ENCODE measurements around the gene VRK1.

Gene VRK1

DNA sequence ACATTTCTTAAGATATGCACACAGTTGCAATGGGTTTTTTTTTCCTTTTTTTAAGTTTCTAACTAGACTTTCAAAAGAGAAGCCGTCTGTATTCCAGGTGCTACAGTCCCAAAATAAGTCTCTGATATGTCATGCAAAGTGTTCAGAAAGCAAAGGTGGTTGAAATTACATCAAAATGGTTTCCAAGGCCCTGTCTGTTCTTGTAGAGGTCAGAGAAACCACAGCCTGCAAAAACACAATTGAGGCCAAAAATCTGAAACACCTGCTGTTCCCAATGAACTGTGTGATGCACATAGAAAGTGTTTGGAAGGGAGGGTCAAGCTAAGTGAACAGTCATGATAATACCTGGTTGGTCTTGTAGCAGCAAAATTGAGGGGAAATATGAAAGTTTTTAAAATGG, 91.0 kb downstream of the VRK1 start:
- Histone ChIP-seq H3K4me2 (ENCODE audit: insufficient read depth, low read length) (no peak overlapping the region), H3K4me1 (ENCODE audit: insufficient read depth, low read length) (no peaks in the 10 kb centered on the region), H2AFZ (ENCODE audit: low read depth, low read length) (no peak overlapping the region), H3K27me3 (ENCODE audit: insufficient read depth, low read length, poor library complexity) (no peaks in the 10 kb centered on the region), H3K36me3 (ENCODE audit: insufficient read depth, low read length) (peaks cover 15% of the 10 kb centered on the region; the same call in 1 of the 2 replicates), H3K9me3 (ENCODE audit: insufficient read depth, low read length, severe bottlenecking) (no peaks in the 10 kb centered on the region), H3K9ac (ENCODE audit: low read depth, low read length) (no peak overlapping the region), H3K27ac (ENCODE audit: low read length) (no peak overlapping the region), H4K20me1 (ENCODE audit: insufficient read depth, low read length) (no peaks in the 10 kb centered on the region), H3K79me2 (ENCODE audit: insufficient read depth, low read length) (no peaks in the 10 kb centered on the region), H3K4me3 (ENCODE audit: low read depth in 1 of 2, low read length in 2 of 2) (no peak overlapping the region)
- DNase-seq (no peak), ATAC-seq (ENCODE audit: insufficient read depth, low read depth) (0 out of 3 replicates have a peak, but pooled peaks have one; percentile 22)
- TF ChIP-seq, protein P1, sequence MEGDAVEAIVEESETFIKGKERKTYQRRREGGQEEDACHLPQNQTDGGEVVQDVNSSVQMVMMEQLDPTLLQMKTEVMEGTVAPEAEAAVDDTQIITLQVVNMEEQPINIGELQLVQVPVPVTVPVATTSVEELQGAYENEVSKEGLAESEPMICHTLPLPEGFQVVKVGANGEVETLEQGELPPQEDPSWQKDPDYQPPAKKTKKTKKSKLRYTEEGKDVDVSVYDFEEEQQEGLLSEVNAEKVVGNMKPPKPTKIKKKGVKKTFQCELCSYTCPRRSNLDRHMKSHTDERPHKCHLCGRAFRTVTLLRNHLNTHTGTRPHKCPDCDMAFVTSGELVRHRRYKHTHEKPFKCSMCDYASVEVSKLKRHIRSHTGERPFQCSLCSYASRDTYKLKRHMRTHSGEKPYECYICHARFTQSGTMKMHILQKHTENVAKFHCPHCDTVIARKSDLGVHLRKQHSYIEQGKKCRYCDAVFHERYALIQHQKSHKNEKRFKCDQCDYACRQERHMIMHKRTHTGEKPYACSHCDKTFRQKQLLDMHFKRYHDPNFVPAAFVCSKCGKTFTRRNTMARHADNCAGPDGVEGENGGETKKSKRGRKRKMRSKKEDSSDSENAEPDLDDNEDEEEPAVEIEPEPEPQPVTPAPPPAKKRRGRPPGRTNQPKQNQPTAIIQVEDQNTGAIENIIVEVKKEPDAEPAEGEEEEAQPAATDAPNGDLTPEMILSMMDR (IDR thresholded peaks at IDR 0.05; ENCODE audit: borderline replicate concordance, extremely low read depth, low read length, poor library complexity, severe bottlenecking), result no peak
- TF ChIP-seq EZH2 (IDR thresholded peaks at IDR 0.05; ENCODE audit: borderline replicate concordance, low read depth, low read length, severe bottlenecking), result no peak

DNA sequence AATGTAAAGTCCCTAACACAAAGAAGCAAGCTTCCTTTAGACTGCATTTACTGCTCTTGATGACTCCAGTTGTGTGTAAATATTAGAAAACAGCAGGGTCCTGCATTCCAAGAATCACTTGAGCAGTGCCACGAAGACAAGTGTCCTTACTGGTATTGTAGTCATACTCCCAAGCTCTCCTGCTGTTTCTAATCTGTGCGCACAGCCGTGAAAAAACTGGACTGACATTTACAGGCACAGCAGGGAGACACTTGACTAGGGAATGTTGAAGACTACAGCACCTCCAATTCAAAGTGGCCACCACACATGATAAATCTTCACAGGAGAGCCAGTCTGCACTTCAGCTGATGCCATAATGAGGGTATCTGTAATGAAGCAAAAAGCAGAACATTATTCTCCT, 91.4 kb downstream of the VRK1 start:
- no peak for DNase-seq
- H3K27ac ChIP-seq (ENCODE audit: low read length), result no peak overlapping the region
- no peaks in the 10 kb centered on the region for H3K4me1 ChIP-seq (ENCODE audit: insufficient read depth, low read length)

DNA sequence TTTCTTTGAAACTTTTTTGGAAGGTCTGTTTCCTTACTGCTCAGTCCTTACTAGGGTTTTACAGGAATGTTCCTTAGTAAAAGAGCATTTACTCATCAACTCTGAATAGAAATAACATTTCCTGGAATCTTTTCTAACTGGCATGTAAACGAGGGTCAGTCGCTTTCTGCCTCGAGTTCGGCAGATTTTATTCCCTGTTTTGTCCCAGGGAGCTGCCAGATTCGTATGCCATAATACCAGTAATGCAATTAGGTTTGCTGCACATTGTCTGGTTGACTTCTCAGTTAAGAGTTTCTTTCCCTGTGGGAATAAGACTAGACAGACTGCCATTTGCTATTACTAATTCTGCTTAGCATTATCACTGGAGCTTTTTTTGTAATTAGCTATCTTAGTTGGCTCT, 91.9 kb downstream of the VRK1 start:
- Histone ChIP-seq H3K36me3 (ENCODE audit: insufficient read depth, low read length) (peaks cover 19% of the 10 kb centered on the region; the same call in 1 of the 2 replicates), H3K4me1 (ENCODE audit: insufficient read depth, low read length) (no peaks in the 10 kb centered on the region), H3K79me2 (ENCODE audit: insufficient read depth, low read length) (no peaks in the 10 kb centered on the region), H3K9ac (ENCODE audit: low read depth, low read length) (no peak overlapping the region), H3K4me3 (ENCODE audit: low read depth in 1 of 2, low read length in 2 of 2) (no peak overlapping the region), H4K20me1 (ENCODE audit: insufficient read depth, low read length) (no peaks in the 10 kb centered on the region), H2AFZ (ENCODE audit: low read depth, low read length) (no peak overlapping the region), H3K27me3 (ENCODE audit: insufficient read depth, low read length, poor library complexity) (no peaks in the 10 kb centered on the region), H3K27ac (ENCODE audit: low read length) (no peak overlapping the region), H3K4me2 (ENCODE audit: insufficient read depth, low read length) (no peak overlapping the region), H3K9me3 (ENCODE audit: insufficient read depth, low read length, severe bottlenecking) (no peaks in the 10 kb centered on the region)
- DNase-seq, result no peak
- ATAC-seq (ENCODE audit: insufficient read depth, low read depth), result no peak
- no peak for TF ChIP-seq EZH2 (IDR thresholded peaks at IDR 0.05; ENCODE audit: borderline replicate concordance, low read depth, low read length, severe bottlenecking)
- TF ChIP-seq, protein P1 (IDR thresholded peaks at IDR 0.05; ENCODE audit: borderline replicate concordance, extremely low read depth, low read length, poor library complexity, severe bottlenecking), result no peak

More for the DNA sequence above, 91.4 kb downstream of the VRK1 start:
- H4K20me1 ChIP-seq (ENCODE audit: insufficient read depth, low read length), result no peaks in the 10 kb centered on the region
- no peak overlapping the region for H2AFZ ChIP-seq (ENCODE audit: low read depth, low read length)
- H3K27me3 ChIP-seq (ENCODE audit: insufficient read depth, low read length, poor library complexity), result no peaks in the 10 kb centered on the region
- H3K79me2 ChIP-seq (ENCODE audit: insufficient read depth, low read length), result no peaks in the 10 kb centered on the region
- no peaks in the 10 kb centered on the region for H3K9me3 ChIP-seq (ENCODE audit: insufficient read depth, low read length, severe bottlenecking)
- 0 out of 3 replicates have a peak, but pooled peaks have one; percentile 9 for ATAC-seq (ENCODE audit: insufficient read depth, low read depth)
- peaks cover 15% of the 10 kb centered on the region; the same call in 1 of the 2 replicates for H3K36me3 ChIP-seq (ENCODE audit: insufficient read depth, low read length)
- no peak overlapping the region for H3K4me2 ChIP-seq (ENCODE audit: insufficient read depth, low read length)
- H3K4me3 ChIP-seq (ENCODE audit: low read depth in 1 of 2, low read length in 2 of 2), result no peak overlapping the region
- H3K9ac ChIP-seq (ENCODE audit: low read depth, low read length), result no peak overlapping the region
- TF ChIP-seq, protein P1 (IDR thresholded peaks at IDR 0.05; ENCODE audit: borderline replicate concordance, extremely low read depth, low read length, poor library complexity, severe bottlenecking), result no peak
- TF ChIP-seq EZH2 (IDR thresholded peaks at IDR 0.05; ENCODE audit: borderline replicate concordance, low read depth, low read length, severe bottlenecking), result no peak

Data from DND-41 (cell line).